ENCODE results near the gene CXCL3.

DNA sequence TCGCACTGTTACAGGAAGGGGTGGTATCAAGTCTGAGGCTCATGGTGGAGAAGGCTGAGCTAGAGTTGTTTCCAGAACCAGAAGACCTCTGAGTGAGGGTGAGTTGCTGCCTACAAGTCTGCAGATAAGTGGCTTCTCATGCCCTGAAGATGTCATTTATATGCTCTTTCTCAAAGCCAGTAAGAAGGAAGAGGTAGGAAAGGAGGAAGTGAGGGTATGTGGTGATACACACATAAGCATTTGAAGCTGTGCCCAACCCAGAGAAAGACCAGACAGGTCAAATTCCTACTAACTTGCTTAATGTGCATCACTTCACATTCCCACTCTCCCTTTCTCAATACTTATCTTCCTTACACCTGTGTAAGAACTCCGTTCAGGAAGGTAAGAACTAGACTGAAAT, 50.4 kb downstream of the CXCL3 start, which contains the start of gene PPBP:
- no peak for TF ChIP-seq POLR2A (IDR thresholded peaks at IDR 0.05; ENCODE audit: low read length)
- no peak for TF ChIP-seq GATA1 (IDR thresholded peaks at IDR 0.05; ENCODE audit: low read depth, low read length)
